ENCODE results near the gene LRP1. TPM values are rescaled to one million over a fixed set of nuclear protein-coding genes. Genes with fewer than 3 reads are reported as not detected.

Gene LRP1
- total RNA-seq, 2 donors from 2014 or later: 3.8 to 11.6 TPM

GRCh38 chr12:57201219-57201618 lies 72.9 kb downstream of the LRP1 start:
- DNase-seq (no peak), ATAC-seq (no peak)
- no peaks in the 10 kb centered on the region for H3K9me3 ChIP-seq (ENCODE audit: control insufficient read depth, low read length, poor library complexity, severe bottlenecking)
- Mint-ChIP-seq H3K36me3 (ENCODE audit: low read depth) (peaks cover 2% of the 10 kb centered on the region), H3K27ac (no peak overlapping the region), H3K27me3 (no peaks in the 10 kb centered on the region), H3K4me1 (no peaks in the 10 kb centered on the region), H3K4me3 (no peak overlapping the region)

- no peaks in the 10 kb centered on the region for H3K9me3 ChIP-seq (ENCODE audit: control insufficient read depth, low read length, poor library complexity, severe bottlenecking)
Observed at GRCh38 chr12:57201631-57202030, 73.3 kb downstream of the LRP1 start.

GRCh38 chr12:57202321-57202720 lies 74.0 kb downstream of the LRP1 start:
- H3K27ac Mint-ChIP-seq: no peak overlapping the region
- no peak for DNase-seq
- H3K4me1 Mint-ChIP-seq: no peaks in the 10 kb centered on the region
- ATAC-seq: no peak
- peaks cover 2% of the 10 kb centered on the region for H3K36me3 Mint-ChIP-seq (ENCODE audit: low read depth)
- H3K27me3 Mint-ChIP-seq: no peaks in the 10 kb centered on the region
- H3K4me3 Mint-ChIP-seq: no peak overlapping the region
- H3K9me3 ChIP-seq (ENCODE audit: control insufficient read depth, low read length, poor library complexity, severe bottlenecking): no peaks in the 10 kb centered on the region

More at GRCh38 chr12:57201631-57202030, 73.3 kb downstream of the LRP1 start:
- peaks cover 2% of the 10 kb centered on the region for H3K36me3 Mint-ChIP-seq (ENCODE audit: low read depth)
- H3K27me3 Mint-ChIP-seq: no peaks in the 10 kb centered on the region
- DNase-seq (no peak), ATAC-seq (no peak)
- H3K4me3 Mint-ChIP-seq: no peak overlapping the region
- H3K27ac Mint-ChIP-seq: no peak overlapping the region
- H3K4me1 Mint-ChIP-seq: no peaks in the 10 kb centered on the region

GRCh38 chr12:57203201-57203600 lies 74.9 kb downstream of the LRP1 start:
- Mint-ChIP-seq H3K4me1 (no peaks in the 10 kb centered on the region), H3K27ac (no peak overlapping the region), H3K36me3 (ENCODE audit: low read depth) (no peaks in the 10 kb centered on the region), H3K27me3 (no peaks in the 10 kb centered on the region), H3K4me3 (no peak overlapping the region)
- no peak for ATAC-seq
- DNase-seq: no peak
- H3K9me3 ChIP-seq (ENCODE audit: control insufficient read depth, low read length, poor library complexity, severe bottlenecking): no peaks in the 10 kb centered on the region

GRCh38 chr12:57203791-57204190 lies 75.5 kb downstream of the LRP1 start:
- Mint-ChIP-seq H3K36me3 (ENCODE audit: low read depth) (no peaks in the 10 kb centered on the region), H3K4me1 (no peaks in the 10 kb centered on the region), H3K27me3 (no peaks in the 10 kb centered on the region), H3K4me3 (no peak overlapping the region), H3K27ac (no peak overlapping the region)
- DNase-seq (no peak), ATAC-seq (no peak)
- H3K9me3 ChIP-seq (ENCODE audit: control insufficient read depth, low read length, poor library complexity, severe bottlenecking): no peaks in the 10 kb centered on the region

GRCh38 chr12:57204454-57204853 lies 76.2 kb downstream of the LRP1 start:
- Mint-ChIP-seq H3K27ac (no peak overlapping the region), H3K4me1 (no peaks in the 10 kb centered on the region), H3K4me3 (no peak overlapping the region), H3K27me3 (no peaks in the 10 kb centered on the region), H3K36me3 (ENCODE audit: low read depth) (no peaks in the 10 kb centered on the region)
- ATAC-seq (no peak), DNase-seq (no peak)
- H3K9me3 ChIP-seq (ENCODE audit: control insufficient read depth, low read length, poor library complexity, severe bottlenecking): no peaks in the 10 kb centered on the region

- Mint-ChIP-seq H3K27me3 (no peaks in the 10 kb centered on the region), H3K36me3 (ENCODE audit: low read depth) (no peaks in the 10 kb centered on the region), H3K4me3 (no peak overlapping the region), H3K4me1 (no peaks in the 10 kb centered on the region), H3K27ac (no peak overlapping the region)
- DNase-seq (no peak), ATAC-seq (no peak)
- H3K9me3 ChIP-seq (ENCODE audit: control insufficient read depth, low read length, poor library complexity, severe bottlenecking): no peaks in the 10 kb centered on the region
Observed at GRCh38 chr12:57205186-57205585, 76.9 kb downstream of the LRP1 start.

GRCh38 chr12:57205931-57206330 lies 77.6 kb downstream of the LRP1 start:
- no peaks in the 10 kb centered on the region for H3K27me3 Mint-ChIP-seq
- no peaks in the 10 kb centered on the region for H3K9me3 ChIP-seq (ENCODE audit: control insufficient read depth, low read length, poor library complexity, severe bottlenecking)
- H3K4me3 Mint-ChIP-seq: no peak overlapping the region
- no peaks in the 10 kb centered on the region for H3K4me1 Mint-ChIP-seq
- H3K27ac Mint-ChIP-seq: no peak overlapping the region
- no peak for DNase-seq
- no peak for ATAC-seq
- H3K36me3 Mint-ChIP-seq (ENCODE audit: low read depth): no peaks in the 10 kb centered on the region

DNA sequence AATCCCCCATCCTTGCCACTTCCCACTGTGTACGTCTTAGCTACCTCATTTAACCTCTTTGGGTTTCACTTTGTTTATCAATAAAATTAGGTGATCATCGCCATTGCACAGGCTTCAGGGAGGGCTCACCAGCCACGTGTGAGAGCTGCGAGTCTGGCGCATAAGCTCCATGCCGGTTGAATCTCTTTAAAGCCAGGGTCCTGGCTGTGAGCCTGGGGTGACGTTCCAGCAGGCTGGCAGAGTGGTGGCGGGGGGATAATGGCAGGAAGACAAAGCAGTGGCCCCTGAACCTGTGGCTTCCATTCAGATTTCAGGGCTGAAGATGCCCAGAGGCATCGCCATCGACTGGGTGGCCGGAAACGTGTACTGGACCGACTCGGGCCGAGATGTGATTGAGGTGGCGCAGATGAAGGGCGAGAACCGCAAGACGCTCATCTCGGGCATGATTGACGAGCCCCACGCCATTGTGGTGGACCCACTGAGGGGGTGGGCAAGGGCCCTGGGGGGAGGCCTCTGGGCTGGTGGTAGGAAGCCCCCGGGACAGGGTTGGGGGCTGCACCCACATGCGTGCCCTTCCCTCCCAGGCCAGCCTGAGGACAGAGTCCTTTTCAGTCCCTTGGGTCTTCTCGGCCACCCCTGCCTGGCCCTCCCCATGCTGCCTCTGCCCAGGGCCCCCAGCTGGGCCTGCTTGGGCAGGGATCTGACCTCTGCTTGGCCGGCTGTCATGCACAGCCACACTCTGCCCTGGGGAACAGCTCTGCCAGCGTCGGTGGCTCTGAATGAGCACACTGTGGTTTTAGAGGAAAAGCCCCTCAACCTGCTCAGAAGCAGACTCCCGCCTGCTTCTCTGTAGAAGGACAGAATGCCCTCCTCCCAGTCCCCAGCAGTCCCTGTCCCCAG lies 79.7 kb downstream of the LRP1 start:
- no peak overlapping the region for H3K27ac Mint-ChIP-seq
- H3K4me1 Mint-ChIP-seq: no peaks in the 10 kb centered on the region
- no peaks in the 10 kb centered on the region for H3K9me3 ChIP-seq (ENCODE audit: control insufficient read depth, low read length, poor library complexity, severe bottlenecking)
- no peak overlapping the region for H3K4me3 Mint-ChIP-seq
- DNase-seq (no peak), ATAC-seq (no peak)
- H3K36me3 Mint-ChIP-seq (ENCODE audit: low read depth): no peaks in the 10 kb centered on the region
- H3K27me3 Mint-ChIP-seq: no peaks in the 10 kb centered on the region

- Mint-ChIP-seq H3K4me1 (peaks cover 6% of the 10 kb centered on the region), H3K4me3 (no peak overlapping the region), H3K27ac (no peak overlapping the region), H3K36me3 (ENCODE audit: low read depth) (no peaks in the 10 kb centered on the region), H3K27me3 (peaks cover 6% of the 10 kb centered on the region)
- H3K9me3 ChIP-seq (ENCODE audit: control insufficient read depth, low read length, poor library complexity, severe bottlenecking): no peaks in the 10 kb centered on the region
- ATAC-seq (no peak), DNase-seq (no peak)
Observed at GRCh38 chr12:57208631-57209282, 80.5 kb downstream of the LRP1 start.

GRCh38 chr12:57209916-57210315 lies 81.6 kb downstream of the LRP1 start:
- H3K27ac Mint-ChIP-seq: no peak overlapping the region
- no peaks in the 10 kb centered on the region for H3K36me3 Mint-ChIP-seq (ENCODE audit: low read depth)
- H3K9me3 ChIP-seq (ENCODE audit: control insufficient read depth, low read length, poor library complexity, severe bottlenecking): no peaks in the 10 kb centered on the region
- DNase-seq: no peak
- no peak overlapping the region for H3K4me3 Mint-ChIP-seq
- H3K27me3 Mint-ChIP-seq: peaks cover 17% of the 10 kb centered on the region
- ATAC-seq: no peak
- H3K4me1 Mint-ChIP-seq: peaks cover 14% of the 10 kb centered on the region

DNA sequence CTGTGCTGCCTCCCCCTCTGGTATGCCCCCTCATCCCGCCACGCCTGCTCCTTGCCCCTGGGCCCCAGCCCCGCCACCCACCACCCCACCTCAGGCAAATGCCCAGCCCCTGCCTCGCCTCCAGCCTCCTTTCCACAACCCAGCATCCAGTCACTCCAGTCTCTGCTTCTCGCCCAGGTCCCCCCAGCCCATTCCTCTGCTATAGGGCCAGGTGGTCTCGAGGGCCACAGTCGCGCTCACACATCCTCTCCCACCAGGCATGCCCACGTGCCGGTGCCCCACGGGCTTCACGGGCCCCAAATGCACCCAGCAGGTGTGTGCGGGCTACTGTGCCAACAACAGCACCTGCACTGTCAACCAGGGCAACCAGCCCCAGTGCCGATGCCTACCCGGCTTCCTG lies 82.2 kb downstream of the LRP1 start:
- Mint-ChIP-seq H3K4me3 (no peak overlapping the region), H3K27me3 (peaks cover 23% of the 10 kb centered on the region), H3K27ac (no peak overlapping the region), H3K4me1 (peaks cover 18% of the 10 kb centered on the region), H3K36me3 (ENCODE audit: low read depth) (no peaks in the 10 kb centered on the region)
- ATAC-seq: no peak
- DNase-seq: no peak
- H3K9me3 ChIP-seq (ENCODE audit: control insufficient read depth, low read length, poor library complexity, severe bottlenecking): no peaks in the 10 kb centered on the region

GRCh38 chr12:57210926-57211692 lies 82.8 kb downstream of the LRP1 start:
- Mint-ChIP-seq H3K27me3 (peaks cover 29% of the 10 kb centered on the region), H3K4me1 (peaks cover 24% of the 10 kb centered on the region), H3K27ac (no peak overlapping the region), H3K4me3 (no peak overlapping the region), H3K36me3 (ENCODE audit: low read depth) (no peaks in the 10 kb centered on the region)
- no peak for DNase-seq
- no peak for ATAC-seq
- H3K9me3 ChIP-seq (ENCODE audit: control insufficient read depth, low read length, poor library complexity, severe bottlenecking): no peaks in the 10 kb centered on the region

Measured in T-helper 17 cell (primary cell).